Loucy (cell line): ENCODE results near the gene TENM3.

Experiments
- H2AFZ ChIP-seq: fragments of 200-600 bp; sonication (generic); 2 replicates; pipeline ENCODE4 v1.6.0; 2016; ENCODE audit warnings: antibody characterized with exemption, mild to moderate bottlenecking, low read length, moderate library complexity
- H3F3A ChIP-seq: fragments of 200-600 bp; 2 replicates; pipeline ENCODE4 v1.6.0; 2016; ENCODE audit warnings: antibody characterized with exemption, low read depth, mild to moderate bottlenecking
- H3K27me3 ChIP-seq: fragments of 200-600 bp; sonication (generic); 2 replicates; pipeline ENCODE4 v1.6.1; 2014; ENCODE audit warnings: low read length, mild to moderate bottlenecking; ENCODE audit not compliant: insufficient read depth, poor library complexity, severe bottlenecking
- H3K36me3 ChIP-seq: fragments of 200-600 bp; sonication (generic); 2 replicates; pipeline ENCODE4 v1.6.1; 2016; ENCODE audit warnings: low read length; ENCODE audit not compliant: insufficient read depth
- H3K4me1 ChIP-seq: fragments of 200-600 bp; sonication (generic); 2 replicates; pipeline ENCODE4 v1.5.1; 2014; ENCODE audit warnings: low read length, mild to moderate bottlenecking; ENCODE audit not compliant: insufficient read depth, poor library complexity, severe bottlenecking
- H3K4me2 ChIP-seq: fragments of 200-600 bp; sonication (generic); 2 replicates; pipeline ENCODE4 v1.6.0; 2014; ENCODE audit warnings: antibody characterized with exemption, low read length, low read depth, mild to moderate bottlenecking; ENCODE audit not compliant: poor library complexity, severe bottlenecking
- H3K4me3 ChIP-seq: fragments of 200-600 bp; sonication (generic); 2 replicates; pipeline ENCODE4 v1.5.1; 2014; ENCODE audit warnings: low read length, mild to moderate bottlenecking, mixed read lengths; ENCODE audit not compliant: poor library complexity, severe bottlenecking
- H3K79me2 ChIP-seq: fragments of 200-600 bp; sonication (generic); 2 replicates; pipeline ENCODE4 v1.6.1; 2014; ENCODE audit warnings: low read length; ENCODE audit not compliant: insufficient read depth
- H3K9ac ChIP-seq: fragments of 200-600 bp; sonication (generic); 2 replicates; pipeline ENCODE4 v1.6.0; 2014; ENCODE audit warnings: mild to moderate bottlenecking, low read depth, low read length, moderate library complexity; ENCODE audit not compliant: poor library complexity, severe bottlenecking
- H3K9me2 ChIP-seq: fragments of 200-600 bp; sonication (generic); replicated peaks from 2 replicates; pipeline ENCODE4 v1.6.1; 2016; ENCODE audit warnings: low read depth, low read length, mixed read lengths
- H3K9me3 ChIP-seq: fragments of 200-600 bp; sonication (generic); 2 replicates; pipeline ENCODE4 v1.6.1; 2014; ENCODE audit warnings: mild to moderate bottlenecking, antibody characterized with exemption, low read length, low read depth; ENCODE audit not compliant: insufficient read depth
- H4K20me1 ChIP-seq: fragments of 200-600 bp; sonication (generic); 2 replicates; pipeline ENCODE4 v1.6.0; 2014; ENCODE audit warnings: antibody characterized with exemption, low read length, mild to moderate bottlenecking; ENCODE audit not compliant: insufficient read depth, poor library complexity, severe bottlenecking
- CTCF ChIP-seq: fragments of 200-600 bp; sonication (generic); conservative IDR thresholded peaks from 2 replicates; pipeline ENCODE4 v1.5.1; 2014; ENCODE audit warnings: mild to moderate bottlenecking, antibody characterized with exemption, low read length
- EZH2phosphoT487 ChIP-seq: fragments of 200-600 bp; IDR thresholded peaks from 2 replicates; pipeline ENCODE4 v1.6.1; 2018; ENCODE audit warnings: antibody characterized with exemption, mild to moderate bottlenecking, moderate library complexity, borderline replicate concordance

Gene TENM3

DNA sequence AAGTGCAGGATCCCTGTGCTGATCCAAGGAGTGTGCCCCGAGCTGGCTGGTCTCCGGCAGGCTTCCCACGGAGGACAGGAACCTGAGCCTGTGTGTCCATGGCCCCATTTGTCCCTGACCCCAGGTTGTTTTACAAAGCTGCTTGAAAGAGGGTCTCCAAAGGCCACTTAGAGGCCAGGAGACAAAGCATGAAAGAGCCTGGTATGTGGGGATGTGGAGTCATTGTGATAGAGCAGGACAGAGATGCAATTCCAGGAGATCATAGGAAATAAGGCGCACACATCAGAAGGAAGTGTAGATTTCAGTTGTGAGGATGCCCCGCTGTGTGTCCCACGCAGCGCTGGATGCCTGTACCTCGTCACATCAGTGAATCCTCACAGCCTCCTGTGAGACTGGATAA is 48.0 kb downstream of the TENM3 start:
- H3K9me3 ChIP-seq = peaks cover 3% of the 10 kb centered on the region; the same call in 1 of the 2 replicates
- no peak overlapping the region for H3K9ac ChIP-seq
- H3K4me1 ChIP-seq = no peaks in the 10 kb centered on the region
- H3F3A ChIP-seq = no peaks in the 10 kb centered on the region
- no peaks in the 10 kb centered on the region for H3K9me2 ChIP-seq
- no peaks in the 10 kb centered on the region for H4K20me1 ChIP-seq
- no peak overlapping the region for H3K4me2 ChIP-seq
- H2AFZ ChIP-seq = no peak overlapping the region
- H3K27me3 ChIP-seq = no peaks in the 10 kb centered on the region
- H3K79me2 ChIP-seq = no peaks in the 10 kb centered on the region
- no peak overlapping the region for H3K4me3 ChIP-seq
- TF ChIP-seq EZH2phosphoT487 (no peak), CTCF (no peak)
- no peaks in the 10 kb centered on the region for H3K36me3 ChIP-seq

- Histone ChIP-seq H3K9ac (no peak overlapping the region), H3K9me2 (no peaks in the 10 kb centered on the region), H3K9me3 (peaks cover 4% of the 10 kb centered on the region; the same call in 1 of the 2 replicates), H4K20me1 (no peaks in the 10 kb centered on the region), H3K4me2 (no peak overlapping the region), H2AFZ (no peak overlapping the region), H3K27me3 (no peaks in the 10 kb centered on the region), H3F3A (no peaks in the 10 kb centered on the region), H3K79me2 (no peaks in the 10 kb centered on the region), H3K4me3 (no peak overlapping the region), H3K4me1 (no peaks in the 10 kb centered on the region), H3K36me3 (no peaks in the 10 kb centered on the region)
- no peak for TF ChIP-seq EZH2phosphoT487
- no peak for TF ChIP-seq CTCF
These were observed 48.5 kb downstream of the TENM3 start for GRCh38 chr4:182291597-182292270.

GRCh38 chr4:182292612-182293011 is 49.4 kb downstream of the TENM3 start:
- Histone ChIP-seq H3K36me3 (no peaks in the 10 kb centered on the region), H3K4me3 (no peak overlapping the region), H3K9me3 (peaks cover 6% of the 10 kb centered on the region; the same call in 1 of the 2 replicates), H3K4me2 (no peak overlapping the region), H3K27me3 (no peaks in the 10 kb centered on the region), H3F3A (no peaks in the 10 kb centered on the region), H3K9me2 (no peaks in the 10 kb centered on the region), H3K9ac (no peak overlapping the region), H3K79me2 (no peaks in the 10 kb centered on the region), H4K20me1 (no peaks in the 10 kb centered on the region), H2AFZ (no peak overlapping the region), H3K4me1 (no peaks in the 10 kb centered on the region)
- TF ChIP-seq EZH2phosphoT487 (no peak), CTCF (no peak)
